Karpas-422 (cell line): Measurements from ENCODE around the gene EHBP1. TPM values are rescaled to one million over a fixed set of nuclear protein-coding genes. Genes with fewer than 3 reads are reported as not detected.

ENCODE experiments used
- DNase-seq: peaks from one replicate; pipeline ENCODE4 v3.0.0-alpha.2; 2015
- H2AFZ ChIP-seq: fragments of 200-600 bp; sonication (generic); 2 replicates; pipeline ENCODE4 v1.6.1; 2014; ENCODE audit warnings: antibody characterized with exemption, low read length, mixed read lengths
- H3K27ac ChIP-seq: fragments of 200-600 bp; sonication (generic); 2 replicates; pipeline ENCODE4 v1.5.1; 2014; ENCODE audit warnings: mild to moderate bottlenecking, low read length, moderate library complexity
- H3K27me3 ChIP-seq: fragments of 200-600 bp; sonication (generic); 2 replicates; pipeline ENCODE4 v1.6.1; 2014; ENCODE audit warnings: low read length, mixed read lengths
- H3K36me3 ChIP-seq: fragments of 200-600 bp; sonication (generic); 2 replicates; pipeline ENCODE4 v1.6.1; 2014; ENCODE audit warnings: low read length, mixed read lengths; ENCODE audit not compliant: insufficient read depth
- H3K4me1 ChIP-seq: fragments of 200-600 bp; sonication (generic); 2 replicates; pipeline ENCODE4 v1.6.1; 2014; ENCODE audit warnings: mild to moderate bottlenecking, low read length, mixed read lengths
- H3K4me2 ChIP-seq: fragments of 200-600 bp; sonication (generic); 2 replicates; pipeline ENCODE4 v1.6.1; 2014; ENCODE audit warnings: low read length, low read depth, mild to moderate bottlenecking; ENCODE audit not compliant: poor library complexity, severe bottlenecking
- H3K4me3 ChIP-seq: fragments of 200-600 bp; sonication (generic); 2 replicates; pipeline ENCODE4 v1.5.1; 2014; ENCODE audit warnings: mild to moderate bottlenecking, antibody characterized with exemption, low read length, mixed read lengths
- H3K79me2 ChIP-seq: fragments of 200-600 bp; sonication (generic); 2 replicates; pipeline ENCODE4 v1.6.1; 2014; ENCODE audit warnings: mild to moderate bottlenecking, low read length, mixed read lengths
- H3K9ac ChIP-seq: fragments of 200-600 bp; sonication (generic); 2 replicates; pipeline ENCODE4 v1.6.0; 2014; ENCODE audit warnings: low read length
- H3K9me2 ChIP-seq: fragments of 200-600 bp; sonication (generic), shearing (Covaris generic); replicated peaks from 2 replicates; pipeline ENCODE4 v1.6.0; 2014; ENCODE audit warnings: mild to moderate bottlenecking, low read length, moderate library complexity; ENCODE audit not compliant: insufficient read depth
- H3K9me3 ChIP-seq: fragments of 300-700, 200-600 bp; sonication (generic); 2 replicates; pipeline ENCODE4 v1.6.1; 2014; ENCODE audit warnings: low read length, mixed read lengths
- H4K20me1 ChIP-seq: fragments of 200-600 bp; sonication (generic); 2 replicates; pipeline ENCODE4 v1.6.1; 2014; ENCODE audit warnings: mild to moderate bottlenecking, antibody characterized with exemption, low read length, low read depth; ENCODE audit not compliant: insufficient read depth
- total RNA-seq: library from RNA; depleted of rRNA; stranded (reverse); fragments of >200 nt; shearing (Covaris generic); gene quantifications from 2 replicates; pipeline ENCODE4 v1.2.3, GENCODE V29; 2014; ENCODE audit warnings: low replicate concordance

EHBP1 gene
- total RNA-seq, 1 experiment from 2014 or later = 32.2 TPM

GRCh38 chr2:63041592-63041991 lies 336.1 kb downstream of the EHBP1 start:
- Histone ChIP-seq H2AFZ (no peak overlapping the region), H3K36me3 (no peaks in the 10 kb centered on the region), H3K27me3 (no peaks in the 10 kb centered on the region), H3K9me3 (no peaks in the 10 kb centered on the region), H3K9me2 (no peaks in the 10 kb centered on the region), H3K4me1 (peaks cover 14% of the 10 kb centered on the region), H4K20me1 (no peaks in the 10 kb centered on the region), H3K79me2 (no peaks in the 10 kb centered on the region), H3K4me3 (no peak overlapping the region), H3K4me2 (no peak overlapping the region), H3K27ac (peak overlapping the region; percentile 42; the same call in 1 of the 2 replicates), H3K9ac (no peak overlapping the region)
- no peak for DNase-seq

- DNase-seq = no peak
Observed at GRCh38 chr2:63044362-63045327, 339.1 kb downstream of the EHBP1 start.

GRCh38 chr2:63046552-63046951 lies 341.0 kb downstream of the EHBP1 start:
- H3K79me2 ChIP-seq = peaks cover 9% of the 10 kb centered on the region
- no peaks in the 10 kb centered on the region for H3K9me2 ChIP-seq
- no peak overlapping the region for H3K9ac ChIP-seq
- no peaks in the 10 kb centered on the region for H3K9me3 ChIP-seq
- no peak for DNase-seq
- H3K27me3 ChIP-seq = no peaks in the 10 kb centered on the region
- H3K4me2 ChIP-seq = no peak overlapping the region
- no peaks in the 10 kb centered on the region for H3K36me3 ChIP-seq
- H3K4me3 ChIP-seq = no peak overlapping the region
- no peak overlapping the region for H2AFZ ChIP-seq
- no peaks in the 10 kb centered on the region for H4K20me1 ChIP-seq
- peaks cover 27% of the 10 kb centered on the region for H3K4me1 ChIP-seq
- no peak overlapping the region for H3K27ac ChIP-seq

More at GRCh38 chr2:63044362-63045327, 339.1 kb downstream of the EHBP1 start:
- no peaks in the 10 kb centered on the region for H3K79me2 ChIP-seq
- H3K27ac ChIP-seq = no peak overlapping the region
- H4K20me1 ChIP-seq = no peaks in the 10 kb centered on the region
- H3K4me3 ChIP-seq = no peak overlapping the region
- peaks cover 20% of the 10 kb centered on the region for H3K4me1 ChIP-seq
- H3K9ac ChIP-seq = no peak overlapping the region
- no peaks in the 10 kb centered on the region for H3K9me2 ChIP-seq
- peak overlapping the region; percentile 53 for H3K4me2 ChIP-seq
- no peaks in the 10 kb centered on the region for H3K9me3 ChIP-seq
- H3K36me3 ChIP-seq = no peaks in the 10 kb centered on the region
- no peak overlapping the region for H2AFZ ChIP-seq
- no peaks in the 10 kb centered on the region for H3K27me3 ChIP-seq

GRCh38 chr2:63046961-63047320 lies 341.4 kb downstream of the EHBP1 start:
- no peak for DNase-seq
- H3K27ac ChIP-seq = no peak overlapping the region
- no peak overlapping the region for H3K4me2 ChIP-seq
- no peak overlapping the region for H2AFZ ChIP-seq
- no peaks in the 10 kb centered on the region for H3K9me2 ChIP-seq
- H3K9me3 ChIP-seq = no peaks in the 10 kb centered on the region
- H4K20me1 ChIP-seq = no peaks in the 10 kb centered on the region
- H3K36me3 ChIP-seq = no peaks in the 10 kb centered on the region
- H3K4me1 ChIP-seq = peaks cover 31% of the 10 kb centered on the region
- peaks cover 12% of the 10 kb centered on the region for H3K79me2 ChIP-seq
- no peaks in the 10 kb centered on the region for H3K27me3 ChIP-seq
- no peak overlapping the region for H3K4me3 ChIP-seq
- H3K9ac ChIP-seq = no peak overlapping the region

- H3K27me3 ChIP-seq = no peaks in the 10 kb centered on the region
- no peak overlapping the region for H3K4me2 ChIP-seq
- peaks cover 31% of the 10 kb centered on the region for H3K4me1 ChIP-seq
- H3K9me2 ChIP-seq = no peaks in the 10 kb centered on the region
- H3K36me3 ChIP-seq = no peaks in the 10 kb centered on the region
- no peak overlapping the region for H3K4me3 ChIP-seq
- no peaks in the 10 kb centered on the region for H3K9me3 ChIP-seq
- H3K9ac ChIP-seq = no peak overlapping the region
- no peak overlapping the region for H3K27ac ChIP-seq
- H4K20me1 ChIP-seq = no peaks in the 10 kb centered on the region
- no peak overlapping the region for H2AFZ ChIP-seq
- no peak for DNase-seq
- peaks cover 14% of the 10 kb centered on the region for H3K79me2 ChIP-seq
Observed at GRCh38 chr2:63047321-63048279, 342.1 kb downstream of the EHBP1 start.

GRCh38 chr2:63048367-63049171 lies 343.1 kb downstream of the EHBP1 start:
- Histone ChIP-seq H3K4me2 (no peak overlapping the region), H3K9ac (no peak overlapping the region), H3K36me3 (no peaks in the 10 kb centered on the region), H2AFZ (no peak overlapping the region), H3K4me1 (peaks cover 23% of the 10 kb centered on the region), H3K79me2 (peaks cover 14% of the 10 kb centered on the region), H3K9me3 (no peaks in the 10 kb centered on the region), H4K20me1 (no peaks in the 10 kb centered on the region), H3K27me3 (no peaks in the 10 kb centered on the region), H3K9me2 (no peaks in the 10 kb centered on the region), H3K4me3 (no peak overlapping the region), H3K27ac (no peak overlapping the region)
- DNase-seq = no peak

GRCh38 chr2:63049211-63049969 lies 343.9 kb downstream of the EHBP1 start:
- no peaks in the 10 kb centered on the region for H3K9me3 ChIP-seq
- H2AFZ ChIP-seq = peak overlapping the region; percentile 22; the same call in 1 of the 2 replicates
- H3K9me2 ChIP-seq = no peaks in the 10 kb centered on the region
- no peak for DNase-seq
- peaks cover 14% of the 10 kb centered on the region for H3K79me2 ChIP-seq
- H3K4me2 ChIP-seq = peak overlapping the region; percentile 96
- no peaks in the 10 kb centered on the region for H3K36me3 ChIP-seq
- H3K4me1 ChIP-seq = peaks cover 17% of the 10 kb centered on the region
- H3K27me3 ChIP-seq = no peaks in the 10 kb centered on the region
- H3K9ac ChIP-seq = peak overlapping the region; percentile 81
- H4K20me1 ChIP-seq = no peaks in the 10 kb centered on the region
- H3K27ac ChIP-seq = 0 out of 2 replicates have a peak overlapping the region, but pooled peaks have one; percentile 39
- H3K4me3 ChIP-seq = peak overlapping the region; percentile 75
